CD4-positive, alpha-beta T cell treated with Interleukin-12 subunit alpha and Interleukin-12 subunit beta, for 1 hour (primary cell): ENCODE data around the gene PTPRA.

Source experiments
- DNase-seq: peaks from one replicate; pipeline ENCODE4 v3.0.0-alpha.2; 2020

The PTPRA gene

GRCh38 chr20:2851086-2851485 lies 22.2 kb upstream of the PTPRA start:
- no peak for DNase-seq

GRCh38 chr20:2858591-2858990 lies 14.7 kb upstream of the PTPRA start:
- no peak for DNase-seq

GRCh38 chr20:2859330-2860121 lies 13.8 kb upstream of the PTPRA start:
- DNase-seq: no peak

- DNase-seq: no peak
Observed at GRCh38 chr20:2864626-2865025, 8.7 kb upstream of the PTPRA start.

GRCh38 chr20:2865101-2865500 lies 8.2 kb upstream of the PTPRA start:
- no peak for DNase-seq

GRCh38 chr20:2865630-2866029 lies 7.7 kb upstream of the PTPRA start:
- DNase-seq: peak; percentile 57

- DNase-seq: peak; percentile 17
Observed at GRCh38 chr20:2866236-2866635, 7.0 kb upstream of the PTPRA start.

- no peak for DNase-seq
Observed at GRCh38 chr20:2867081-2867864, 6.0 kb upstream of the PTPRA start.

GRCh38 chr20:2869381-2869780 lies 3.9 kb upstream of the PTPRA start:
- no peak for DNase-seq

GRCh38 chr20:2871111-2871465 lies 2.2 kb upstream of the PTPRA start:
- DNase-seq: no peak

- peak; percentile 20 for DNase-seq
Observed at GRCh38 chr20:2871661-2872458, 1.4 kb upstream of the PTPRA start.

- peak; percentile 77 for DNase-seq
Observed at GRCh38 chr20:2872459-2873009, 747 bp upstream of the PTPRA start.

- peak; percentile 65 for DNase-seq
Observed at GRCh38 chr20:2873747-2874041, 413 bp downstream of the PTPRA start.

- DNase-seq: no peak
Observed at GRCh38 chr20:2874456-2874855, 1.2 kb downstream of the PTPRA start.

- no peak for DNase-seq
Observed at GRCh38 chr20:2875690-2876203, 2.5 kb downstream of the PTPRA start.

GRCh38 chr20:2878515-2878914 lies 5.2 kb downstream of the PTPRA start:
- DNase-seq: no peak

GRCh38 chr20:2879146-2879545 lies 5.9 kb downstream of the PTPRA start:
- DNase-seq: no peak

GRCh38 chr20:2880650-2881049 lies 7.4 kb downstream of the PTPRA start:
- DNase-seq: no peak

- no peak for DNase-seq
Observed at GRCh38 chr20:2883726-2884637, 10.7 kb downstream of the PTPRA start.

GRCh38 chr20:2887715-2888114 lies 14.4 kb downstream of the PTPRA start:
- no peak for DNase-seq

GRCh38 chr20:2888224-2888955 lies 15.1 kb downstream of the PTPRA start:
- no peak for DNase-seq
